ENCODE measurements around the gene CNOT10.

The CNOT10 gene

DNA sequence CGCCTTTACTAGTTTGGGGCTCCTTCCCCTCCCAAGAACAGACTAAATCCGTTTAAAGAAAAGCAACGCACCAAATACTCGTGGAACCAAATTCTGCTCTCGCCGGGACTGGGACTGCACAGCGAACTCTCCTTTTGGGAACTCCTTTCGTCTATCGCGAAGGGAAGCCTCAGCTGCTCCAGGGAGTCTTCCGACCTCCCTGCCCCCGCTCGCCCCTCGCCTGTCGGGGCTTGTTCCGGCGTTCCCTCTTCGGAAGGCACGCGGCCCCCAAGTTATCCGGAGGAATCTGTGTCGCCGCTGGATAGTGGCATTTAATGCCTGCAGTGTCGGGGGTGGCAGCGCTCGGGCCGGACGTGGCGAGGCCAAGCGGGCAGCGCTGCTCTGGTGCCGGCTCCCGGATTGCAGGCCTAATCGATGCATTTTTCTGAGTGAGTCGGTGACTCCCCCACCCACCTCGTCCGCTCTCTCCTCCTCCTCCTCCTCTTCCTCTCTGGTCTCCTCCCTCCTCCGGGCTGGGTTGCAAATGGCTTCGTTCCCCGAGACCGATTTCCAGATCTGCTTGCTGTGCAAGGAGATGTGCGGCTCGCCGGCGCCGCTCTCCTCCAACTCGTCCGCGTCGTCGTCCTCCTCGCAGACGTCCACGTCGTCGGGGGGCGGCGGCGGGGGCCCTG, 132.7 kb downstream of the CNOT10 start, which contains the start of gene TRIM71:
TRIM71 (plus strand) TSS at position 440 of the 671 bp plus-strand sequence; CDS start at position 524, 84 bp downstream.
- TF ChIP-seq CTBP1 (IDR thresholded peaks at IDR 0.05; ENCODE audit: borderline replicate concordance) (no peak), ARNT (IDR thresholded peaks at IDR 0.05) (no peak), L3MBTL2 (conservative IDR thresholded peaks at IDR 0.05) (no peak; the same call in 1 of the 2 replicates), HDGF (IDR thresholded peaks at IDR 0.05; ENCODE audit: borderline replicate concordance) (no peak), LEF1 (IDR thresholded peaks at IDR 0.05; ENCODE audit: borderline replicate concordance) (no peak)
- DNase-seq (ENCODE audit: extremely low spot score) = no peak
- POLR2A ChIA-PET = interaction anchor here (0.9 to 1.0 kb wide), 2 partner anchors 26 to 55 kb away, joined by 3 to 4 read pairs; no protein-coding TSS in a partner anchor
- CTCF ChIA-PET = interaction anchor here (0.6 kb wide), 1 partner anchor 108 kb away, joined by 3 read pairs; no protein-coding TSS in a partner anchor

DNA sequence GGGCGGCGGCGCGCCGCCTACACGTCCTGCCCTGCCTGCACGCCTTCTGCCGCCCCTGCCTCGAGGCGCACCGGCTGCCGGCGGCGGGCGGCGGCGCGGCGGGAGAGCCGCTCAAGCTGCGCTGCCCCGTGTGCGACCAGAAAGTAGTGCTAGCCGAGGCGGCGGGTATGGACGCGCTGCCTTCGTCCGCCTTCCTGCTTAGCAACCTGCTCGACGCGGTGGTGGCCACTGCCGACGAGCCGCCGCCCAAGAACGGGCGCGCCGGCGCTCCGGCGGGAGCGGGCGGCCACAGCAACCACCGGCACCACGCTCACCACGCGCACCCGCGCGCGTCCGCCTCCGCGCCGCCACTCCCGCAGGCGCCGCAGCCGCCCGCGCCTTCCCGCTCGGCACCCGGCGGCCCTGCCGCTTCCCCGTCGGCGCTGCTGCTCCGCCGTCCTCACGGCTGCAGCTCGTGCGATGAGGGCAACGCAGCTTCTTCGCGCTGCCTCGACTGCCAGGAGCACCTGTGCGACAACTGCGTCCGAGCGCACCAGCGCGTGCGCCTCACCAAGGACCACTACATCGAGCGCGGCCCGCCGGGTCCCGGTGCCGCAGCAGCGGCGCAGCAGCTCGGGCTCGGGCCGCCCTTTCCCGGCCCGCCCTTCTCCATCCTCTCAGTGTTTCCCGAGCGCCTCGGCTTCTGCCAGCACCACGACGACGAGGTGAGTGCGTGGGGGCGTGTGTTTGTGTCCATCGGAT, 133.4 kb downstream of the CNOT10 start:
- DNase-seq (ENCODE audit: extremely low spot score) = no peak
- no peak for TF ChIP-seq FOXK2 (IDR thresholded peaks at IDR 0.05)
- ChIA-PET POLR2A (no interaction called here), CTCF (interaction anchor here (0.6 kb wide), 1 partner anchor 107 kb away, joined by 3 read pairs; no protein-coding TSS in a partner anchor)

DNA sequence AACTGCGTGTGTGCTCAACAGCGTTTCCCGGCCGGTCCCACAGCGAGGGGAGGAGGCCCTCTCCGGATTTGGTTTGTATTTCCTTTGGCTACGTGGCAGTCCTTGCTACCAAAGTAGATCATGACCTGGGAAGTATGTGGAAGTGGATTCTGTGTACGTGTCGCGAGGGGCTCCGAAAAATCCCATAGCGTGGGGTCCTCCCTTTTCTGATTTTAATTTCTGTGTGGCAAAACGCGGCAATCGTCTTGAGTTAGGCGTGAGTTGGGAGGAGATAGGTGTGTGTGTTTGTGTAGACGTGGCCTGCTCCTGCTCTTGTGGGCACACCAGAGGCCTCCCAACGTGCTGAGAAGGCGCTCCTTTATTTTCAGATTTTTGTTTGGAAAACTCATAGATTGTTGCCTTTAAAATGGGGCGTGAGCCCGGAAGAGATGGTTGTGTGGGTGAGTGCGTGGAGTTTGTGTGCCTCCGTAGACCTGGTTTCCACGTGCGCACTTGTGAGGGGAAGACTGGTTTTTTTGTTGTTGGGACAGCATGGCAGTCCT, 134.1 kb downstream of the CNOT10 start:
- no peak for DNase-seq (ENCODE audit: extremely low spot score)
- ChIA-PET POLR2A (no interaction called here), CTCF (no interaction called here)
- TF ChIP-seq NFRKB (IDR thresholded peaks at IDR 0.05) (no peak), L3MBTL2 (conservative IDR thresholded peaks at IDR 0.05) (no peak), ELF4 (IDR thresholded peaks at IDR 0.05) (no peak), CTBP1 (IDR thresholded peaks at IDR 0.05; ENCODE audit: borderline replicate concordance) (no peak), SUZ12 (IDR thresholded peaks at IDR 0.05) (no peak), SP1 (IDR thresholded peaks at IDR 0.05) (no peak), FOXK2 (IDR thresholded peaks at IDR 0.05) (no peak), ARNT (IDR thresholded peaks at IDR 0.05) (no peak), BHLHE40 (IDR thresholded peaks at IDR 0.05; ENCODE audit: borderline replicate concordance) (no peak), FOXA1 (IDR thresholded peaks at IDR 0.05) (no peak), LEF1 (IDR thresholded peaks at IDR 0.05; ENCODE audit: borderline replicate concordance) (no peak)
- TF ChIP-seq, protein P1, sequence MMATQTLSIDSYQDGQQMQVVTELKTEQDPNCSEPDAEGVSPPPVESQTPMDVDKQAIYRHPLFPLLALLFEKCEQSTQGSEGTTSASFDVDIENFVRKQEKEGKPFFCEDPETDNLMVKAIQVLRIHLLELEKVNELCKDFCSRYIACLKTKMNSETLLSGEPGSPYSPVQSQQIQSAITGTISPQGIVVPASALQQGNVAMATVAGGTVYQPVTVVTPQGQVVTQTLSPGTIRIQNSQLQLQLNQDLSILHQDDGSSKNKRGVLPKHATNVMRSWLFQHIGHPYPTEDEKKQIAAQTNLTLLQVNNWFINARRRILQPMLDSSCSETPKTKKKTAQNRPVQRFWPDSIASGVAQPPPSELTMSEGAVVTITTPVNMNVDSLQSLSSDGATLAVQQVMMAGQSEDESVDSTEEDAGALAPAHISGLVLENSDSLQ (IDR thresholded peaks at IDR 0.05) = no peak

DNA sequence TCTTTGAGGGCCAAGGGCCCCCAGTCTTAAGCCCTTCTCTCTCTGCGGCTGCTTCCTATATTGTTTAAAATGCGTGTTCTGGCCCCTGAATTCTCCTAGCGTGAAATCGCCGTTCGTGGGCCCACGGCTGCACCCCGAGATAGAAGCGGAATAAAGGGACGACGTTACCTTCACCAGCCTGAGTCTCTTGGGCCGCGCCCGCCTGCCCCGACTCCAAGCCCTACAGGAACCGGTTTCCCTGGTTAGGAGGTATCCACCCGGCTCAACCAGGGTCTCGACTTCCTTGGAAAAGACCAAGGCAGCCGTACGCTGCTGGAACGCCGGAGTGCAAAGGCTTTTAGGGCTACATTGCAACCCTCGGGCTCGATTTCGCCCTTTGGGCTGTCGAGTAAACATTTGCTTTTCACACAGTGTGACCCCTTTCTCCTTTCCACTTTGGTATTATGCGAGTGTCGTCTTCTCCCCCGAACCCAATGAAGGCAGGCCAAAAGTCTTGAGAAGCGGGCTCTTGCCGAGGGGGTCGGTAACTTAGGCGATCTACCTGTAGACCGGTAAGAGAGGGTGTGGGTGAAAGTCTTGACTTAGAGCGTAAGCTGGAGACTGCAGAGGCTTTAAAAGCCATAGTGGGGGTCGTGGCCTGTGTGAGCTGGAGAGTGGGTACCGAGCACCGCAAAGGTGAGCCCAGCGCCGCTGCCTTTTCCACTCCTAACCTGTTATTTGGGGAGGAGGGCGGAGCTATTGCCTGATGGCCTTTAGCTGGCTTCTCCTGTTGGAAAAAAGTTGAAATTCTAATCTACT, 134.8 kb downstream of the CNOT10 start:
- ChIA-PET POLR2A (no interaction called here), CTCF (interaction anchor here (1.0 kb wide), 1 partner anchor 115 kb away, joined by 3 read pairs; no protein-coding TSS in a partner anchor)
- no peak for TF ChIP-seq HDGF (IDR thresholded peaks at IDR 0.05; ENCODE audit: borderline replicate concordance)
- TF ChIP-seq L3MBTL2 (conservative IDR thresholded peaks at IDR 0.05) = no peak
- TF ChIP-seq ZNF384 (IDR thresholded peaks at IDR 0.05) = no peak
- TF ChIP-seq, protein P1 (IDR thresholded peaks at IDR 0.05) = no peak
- no peak for TF ChIP-seq SP1 (IDR thresholded peaks at IDR 0.05)
- TF ChIP-seq LEF1 (IDR thresholded peaks at IDR 0.05; ENCODE audit: borderline replicate concordance) = no peak
- TF ChIP-seq SUZ12 (IDR thresholded peaks at IDR 0.05) = no peak
- no peak for TF ChIP-seq FOXK2 (IDR thresholded peaks at IDR 0.05)
- no peak for TF ChIP-seq ARNT (IDR thresholded peaks at IDR 0.05)
- no peak for TF ChIP-seq NFRKB (IDR thresholded peaks at IDR 0.05)
- TF ChIP-seq FOXA1 (IDR thresholded peaks at IDR 0.05) = no peak
- no peak for TF ChIP-seq ELF4 (IDR thresholded peaks at IDR 0.05)
- no peak for TF ChIP-seq FOXM1 (IDR thresholded peaks at IDR 0.05; ENCODE audit: borderline replicate concordance)
- no peak for TF ChIP-seq BHLHE40 (IDR thresholded peaks at IDR 0.05; ENCODE audit: borderline replicate concordance)
- no peak for TF ChIP-seq TARDBP (IDR thresholded peaks at IDR 0.05)
- TF ChIP-seq CTBP1 (IDR thresholded peaks at IDR 0.05; ENCODE audit: borderline replicate concordance) = no peak
- DNase-seq (ENCODE audit: extremely low spot score) = no peak

DNA sequence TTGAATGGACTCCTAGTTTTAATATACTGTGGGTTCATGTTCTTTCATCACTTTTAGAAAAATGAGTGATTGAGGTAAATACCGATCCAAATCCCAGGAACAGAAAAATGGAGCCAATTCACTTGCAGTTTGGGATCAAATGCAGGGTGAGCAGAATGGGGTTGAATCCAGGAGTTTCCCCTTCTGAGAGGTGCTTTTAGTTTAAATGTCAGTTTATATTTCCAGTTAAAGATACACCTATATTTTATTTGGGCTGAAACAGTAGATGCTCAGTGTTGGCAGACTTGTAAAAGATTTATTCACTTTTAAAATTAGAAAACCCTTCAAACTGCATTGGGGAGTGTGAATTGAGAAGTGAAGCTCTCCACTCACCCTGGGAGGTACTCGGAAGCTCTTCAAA, 135.4 kb downstream of the CNOT10 start:
- DNase-seq (ENCODE audit: extremely low spot score) = no peak
- TF ChIP-seq SUZ12 (IDR thresholded peaks at IDR 0.05) (no peak), LEF1 (IDR thresholded peaks at IDR 0.05; ENCODE audit: borderline replicate concordance) (no peak), ELF4 (IDR thresholded peaks at IDR 0.05) (no peak), FOXM1 (IDR thresholded peaks at IDR 0.05; ENCODE audit: borderline replicate concordance) (no peak), ZNF384 (IDR thresholded peaks at IDR 0.05) (no peak), SP1 (IDR thresholded peaks at IDR 0.05) (no peak), BHLHE40 (IDR thresholded peaks at IDR 0.05; ENCODE audit: borderline replicate concordance) (no peak)
- TF ChIP-seq, protein P1 (IDR thresholded peaks at IDR 0.05) = no peak
- POLR2A ChIA-PET = no interaction called here
- CTCF ChIA-PET = interaction anchor here (1.0 kb wide), 1 partner anchor 114 kb away, joined by 3 read pairs; no protein-coding TSS in a partner anchor
